CD4-positive, alpha-beta T cell treated with Interleukin-6 for 4 hours (primary cell): ENCODE data around the gene B3GALNT2.
A peak's percentile ranks its signal among the peaks of the same experiment; 100 is the strongest.

Source experiments
- DNase-seq: peaks from one replicate; pipeline ENCODE4 v3.0.0-alpha.2; 2020; ENCODE audit warnings: mixed read lengths

Gene B3GALNT2

DNA sequence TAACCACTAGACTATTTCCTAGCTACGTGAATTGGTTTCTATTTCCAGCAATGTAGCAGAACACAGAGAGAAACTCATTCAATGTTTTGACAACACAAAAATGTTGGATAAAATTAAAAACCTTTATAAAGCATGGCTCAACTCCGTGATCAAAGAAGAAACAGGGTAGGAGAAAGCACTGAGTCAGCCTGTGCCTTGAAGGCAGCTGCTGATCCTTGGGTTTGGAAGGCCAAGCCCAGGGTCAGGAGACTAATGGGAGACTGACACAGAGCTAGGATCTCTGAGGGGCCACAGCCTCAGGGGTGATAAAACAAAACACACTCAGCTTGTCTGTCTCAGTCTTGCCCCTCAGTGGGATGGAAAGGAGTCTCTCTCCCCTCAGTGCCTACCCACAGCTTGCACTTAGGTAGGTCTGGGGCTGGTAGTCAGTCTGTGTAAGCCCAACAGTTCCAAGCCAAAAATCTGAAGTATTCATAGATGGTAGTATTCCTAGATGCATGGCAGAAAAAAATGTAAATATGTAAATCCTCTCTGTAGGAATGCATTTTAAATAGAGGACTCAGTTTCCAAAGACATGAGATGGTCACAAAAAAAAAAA is 53.3 kb downstream of the B3GALNT2 start:
- DNase-seq = no peak

- no peak for DNase-seq
Measured at GRCh38 chr1:235450433-235450832, 53.8 kb downstream of the B3GALNT2 start.

DNA sequence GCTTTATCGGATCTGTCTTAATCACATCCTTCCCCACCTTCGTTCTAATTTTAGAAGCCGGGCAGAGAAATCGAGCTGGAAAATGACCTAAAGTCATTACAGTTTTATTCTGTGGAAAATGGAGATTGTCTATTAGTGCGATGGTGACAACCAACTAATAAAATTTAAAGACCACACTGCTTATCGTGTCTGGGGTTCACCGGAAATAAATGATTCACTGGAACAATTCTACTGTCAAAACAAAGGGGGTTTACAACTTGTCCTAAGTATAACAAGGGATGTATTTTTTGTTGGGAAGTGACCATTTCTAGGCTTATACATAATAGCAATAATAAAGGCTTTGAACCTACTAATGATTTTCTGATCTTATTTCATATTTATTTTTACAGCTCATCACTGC is 55.6 kb downstream of the B3GALNT2 start:
- no peak for DNase-seq

GRCh38 chr1:235442788-235443429 is 61.3 kb downstream of the B3GALNT2 start:
- DNase-seq = no peak

- DNase-seq = no peak
Measured at GRCh38 chr1:235441159-235441685, 63.0 kb downstream of the B3GALNT2 start.

- DNase-seq = no peak
Measured at GRCh38 chr1:235434001-235434400, 70.3 kb downstream of the B3GALNT2 start.

GRCh38 chr1:235430991-235431390 is 73.3 kb downstream of the B3GALNT2 start:
- DNase-seq = no peak

DNA sequence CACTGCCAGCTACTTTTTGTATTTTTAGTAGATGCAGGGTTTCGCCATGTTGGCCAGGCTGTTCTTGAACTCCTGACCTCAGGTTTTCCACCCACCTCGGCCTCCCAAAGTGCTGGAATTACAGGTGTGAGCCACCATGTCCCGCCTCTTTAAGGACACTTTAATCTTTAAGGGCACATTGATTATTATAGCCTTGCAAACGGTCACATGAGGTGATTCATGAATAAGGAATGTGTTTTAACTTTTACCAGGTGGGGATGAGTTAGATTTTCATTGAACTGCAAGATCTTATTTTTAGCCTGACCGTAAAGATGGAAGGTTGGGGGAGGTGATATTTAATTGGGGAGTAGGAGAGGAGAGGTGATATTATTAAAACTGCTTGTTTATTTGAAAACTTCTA is 75.1 kb downstream of the B3GALNT2 start:
- DNase-seq = no peak

GRCh38 chr1:235427447-235427846 is 76.8 kb downstream of the B3GALNT2 start:
- no peak for DNase-seq

DNA sequence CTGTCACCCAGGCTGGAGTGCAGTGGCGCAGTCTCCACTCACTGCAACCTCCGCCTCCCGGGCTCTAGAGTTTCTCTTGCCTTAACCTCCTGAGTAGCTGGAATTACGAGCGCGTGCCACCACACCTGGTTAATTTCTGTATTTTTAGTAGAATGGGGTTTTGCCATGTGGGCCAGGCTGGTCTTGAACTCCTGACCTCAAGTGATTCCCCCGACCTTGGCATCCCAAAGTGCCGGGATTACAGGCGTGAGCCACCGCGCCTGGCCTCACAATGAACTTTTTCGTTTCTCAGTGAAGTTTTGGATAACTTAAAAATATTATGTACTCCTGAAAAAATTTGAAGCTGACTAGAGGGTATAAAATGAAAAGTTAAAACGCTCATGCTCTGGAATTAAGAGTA is 77.6 kb downstream of the B3GALNT2 start:
- DNase-seq = no peak

- DNase-seq = no peak
Measured at GRCh38 chr1:235426143-235426542, 78.1 kb downstream of the B3GALNT2 start.

DNA sequence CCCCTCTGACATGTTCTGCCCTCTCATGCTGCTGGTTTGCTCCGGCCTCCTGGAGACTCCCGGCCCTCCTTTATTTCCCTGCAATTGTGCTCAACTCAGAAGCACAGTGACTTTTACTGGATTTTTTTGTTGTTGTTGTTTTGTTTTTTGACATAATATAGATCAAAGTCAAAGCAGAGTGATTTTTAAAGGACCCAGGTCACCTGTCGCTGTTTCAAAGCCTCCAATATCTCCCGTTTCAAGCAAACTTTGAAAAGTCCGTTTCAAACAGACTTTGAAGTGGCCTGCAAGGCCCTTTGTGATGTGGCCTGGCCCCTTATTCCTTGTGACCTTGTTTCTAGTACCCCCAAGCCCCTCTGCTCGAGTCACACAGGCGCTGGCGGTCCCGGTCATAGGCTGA is 78.9 kb downstream of the B3GALNT2 start:
- DNase-seq = no peak

DNA sequence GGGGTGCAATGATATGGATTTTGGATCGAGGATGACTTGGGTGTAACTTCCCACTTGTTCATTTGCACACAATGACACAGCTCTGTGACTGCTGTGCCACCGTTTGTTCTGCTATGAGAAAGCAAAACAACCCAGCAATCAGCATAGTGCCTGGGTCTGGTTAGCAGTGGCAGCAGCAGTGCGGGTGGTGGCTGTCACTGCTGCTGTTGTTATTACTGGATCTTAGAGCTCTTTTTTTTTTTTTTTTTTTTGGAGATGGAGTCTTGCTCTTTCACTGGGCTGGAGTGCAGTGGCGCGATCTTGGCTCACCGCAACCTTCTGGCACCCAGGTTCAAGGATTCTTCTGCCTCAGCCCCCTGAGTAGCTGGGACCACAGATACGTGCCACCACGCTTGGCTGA is 80.2 kb downstream of the B3GALNT2 start:
- no peak for DNase-seq

DNA sequence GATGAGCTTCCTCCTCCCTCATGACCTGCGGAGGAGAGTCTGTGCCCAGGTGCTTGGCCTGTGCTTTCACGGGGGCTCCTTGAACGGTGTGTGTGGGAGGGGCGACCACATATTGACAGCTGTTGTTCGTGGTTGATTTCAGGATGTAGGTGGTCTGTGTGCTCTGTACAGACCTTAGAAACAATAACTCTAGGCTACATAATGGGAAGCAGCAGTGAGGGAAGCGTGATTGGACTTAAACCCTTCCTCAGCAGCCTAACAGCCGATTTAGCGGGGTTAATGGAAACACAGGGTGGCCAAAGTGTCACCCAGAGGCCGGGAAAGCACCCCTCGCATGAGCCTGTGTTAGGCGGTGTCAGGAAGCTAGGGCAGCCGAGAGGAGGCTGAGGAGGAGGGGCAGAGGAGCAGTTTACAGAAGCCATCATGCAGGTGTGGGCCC is 81.0 kb downstream of the B3GALNT2 start:
- DNase-seq = peak; percentile 2

GRCh38 chr1:235421751-235422150 is 82.5 kb downstream of the B3GALNT2 start:
- DNase-seq = no peak

- peak; percentile 72 for DNase-seq
Measured at GRCh38 chr1:235417086-235417697, 87.1 kb downstream of the B3GALNT2 start.

DNA sequence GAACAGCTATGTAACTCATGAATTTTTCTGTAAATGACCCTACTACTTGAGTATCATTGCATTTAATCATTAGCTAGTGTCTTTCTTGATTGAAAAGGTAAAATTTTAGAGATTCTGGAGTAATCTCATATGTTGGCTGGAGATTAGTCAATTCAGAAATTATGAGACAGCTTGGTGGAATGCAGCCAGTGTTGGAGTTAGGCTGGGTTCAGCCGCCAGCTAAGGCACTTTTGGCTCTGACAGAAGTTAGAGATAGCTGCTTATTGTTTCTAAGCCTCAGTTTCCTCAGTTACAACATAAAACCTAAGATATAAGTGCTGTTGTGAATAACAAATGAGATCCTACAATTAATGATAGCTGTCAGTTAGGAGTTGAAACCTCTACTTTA is 87.6 kb downstream of the B3GALNT2 start:
- DNase-seq = no peak

DNA sequence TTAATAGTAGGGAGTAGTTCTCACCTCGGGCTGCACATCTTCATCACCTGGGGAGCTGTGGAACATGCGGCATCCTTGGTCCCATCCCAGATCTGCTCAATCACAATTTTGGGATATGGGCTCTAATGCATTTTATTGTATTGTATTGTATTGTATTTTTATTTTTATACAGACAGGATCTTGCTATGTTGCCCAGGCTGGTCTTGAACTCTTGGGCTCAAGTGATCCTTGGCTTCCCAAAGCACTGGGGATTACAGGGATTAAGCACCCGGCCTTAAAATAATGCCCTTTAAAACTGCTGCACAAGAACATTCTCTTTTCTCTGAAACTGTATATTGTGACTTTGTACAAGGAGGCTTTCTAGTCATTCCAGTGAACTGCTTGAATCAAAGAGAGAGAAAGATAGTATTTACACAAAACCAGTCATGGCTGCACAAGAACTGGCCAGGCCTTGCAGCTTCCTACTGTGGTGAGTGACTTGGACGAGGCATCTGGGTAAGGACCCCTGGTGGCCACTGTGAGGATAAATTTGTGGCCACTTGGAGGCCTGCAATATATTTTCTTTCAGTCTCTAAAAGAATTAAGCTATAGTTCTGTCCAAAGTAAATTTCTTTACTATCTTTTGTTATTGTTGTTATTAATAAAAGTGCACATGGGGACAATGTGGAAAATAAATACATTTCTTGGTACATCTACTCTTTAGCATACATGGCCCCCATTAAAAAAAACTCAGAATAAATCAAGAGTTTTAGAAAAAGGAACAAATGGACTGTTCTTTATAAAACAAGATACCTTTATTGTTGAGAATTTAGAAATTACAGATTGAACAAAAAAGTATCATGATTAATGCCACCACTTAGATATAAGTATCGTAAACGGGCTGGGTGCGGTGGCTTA is 89.0 kb downstream of the B3GALNT2 start:
- DNase-seq = peak; percentile 71

GRCh38 chr1:235411489-235412486 is 92.5 kb downstream of the B3GALNT2 start:
- DNase-seq = no peak

DNA sequence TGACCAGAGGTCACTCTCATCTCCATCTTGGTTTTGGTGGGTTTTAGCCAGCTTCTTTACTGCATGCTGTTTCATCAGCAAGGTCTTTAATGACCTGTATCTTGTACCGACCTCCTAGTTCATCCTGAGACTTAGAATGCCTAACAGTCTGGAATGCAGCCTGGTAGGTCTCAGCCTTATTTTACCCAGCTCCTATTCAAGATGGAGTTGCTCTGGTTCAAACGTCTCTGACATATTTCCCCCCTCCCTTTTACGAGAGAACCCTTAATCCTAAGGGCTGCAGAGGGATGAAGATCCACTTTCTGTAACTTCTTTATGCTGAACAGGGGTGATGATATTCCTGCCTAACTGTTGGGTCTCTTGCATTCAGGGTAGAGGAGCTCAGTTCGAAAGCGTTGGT is 93.8 kb downstream of the B3GALNT2 start:
- DNase-seq = no peak

- no peak for DNase-seq
Measured at GRCh38 chr1:235409042-235409820, 95.0 kb downstream of the B3GALNT2 start.
